Left kidney (tissue), 2 donors: ENCODE measurements around the gene OCA2. TPM values are rescaled to one million over a fixed set of nuclear protein-coding genes. Genes with fewer than 3 reads are reported as not detected.

Source experiments
- DNase-seq: peaks from one replicate; pipeline ENCODE4 v3.0.0-alpha.2; 2013
- polyA plus RNA-seq: library from polyadenylated mRNA; unstranded; fragments of 120-200 nt; gene quantifications from one replicate; pipeline ENCODE4 v1.2.1, GENCODE V29; 2013; ENCODE audit not compliant: insufficient read length

The OCA2 gene
- polyA plus RNA-seq, 1 donor, result 9.0 TPM

- no peak for DNase-seq
These were observed 18.7 kb downstream of the OCA2 start for GRCh38 chr15:28080386-28080785.

- DNase-seq, result no peak
These were observed 19.7 kb downstream of the OCA2 start for GRCh38 chr15:28079313-28079969.

GRCh38 chr15:28078191-28078719, 20.9 kb downstream of the OCA2 start:
- no peak for DNase-seq

- DNase-seq, result no peak
These were observed 23.5 kb downstream of the OCA2 start for GRCh38 chr15:28075573-28075972.

- no peak for DNase-seq
These were observed 30.2 kb downstream of the OCA2 start for GRCh38 chr15:28068930-28069329.

GRCh38 chr15:28066231-28066630, 32.9 kb downstream of the OCA2 start:
- no peak for DNase-seq

- DNase-seq, result no peak
These were observed 39.1 kb downstream of the OCA2 start for GRCh38 chr15:28060005-28060404.

GRCh38 chr15:28058082-28058481, 41.0 kb downstream of the OCA2 start:
- no peak for DNase-seq

GRCh38 chr15:28051955-28052633, 47.0 kb downstream of the OCA2 start:
- DNase-seq, result no peak

- no peak for DNase-seq
These were observed 49.5 kb downstream of the OCA2 start for GRCh38 chr15:28049581-28049980.

- no peak for DNase-seq
These were observed 51.8 kb downstream of the OCA2 start for GRCh38 chr15:28047277-28047676.

GRCh38 chr15:28044121-28044672, 54.9 kb downstream of the OCA2 start:
- no peak for DNase-seq

GRCh38 chr15:28043691-28044091, 55.4 kb downstream of the OCA2 start:
- peak; percentile 35 for DNase-seq

- DNase-seq, result no peak
These were observed 61.0 kb downstream of the OCA2 start for GRCh38 chr15:28037969-28038590.

GRCh38 chr15:28033443-28033842, 65.7 kb downstream of the OCA2 start:
- no peak for DNase-seq

GRCh38 chr15:28030801-28031200, 68.3 kb downstream of the OCA2 start:
- DNase-seq, result no peak

GRCh38 chr15:28027714-28028076, 71.4 kb downstream of the OCA2 start:
- no peak for DNase-seq

- no peak for DNase-seq
These were observed 72.1 kb downstream of the OCA2 start for GRCh38 chr15:28026764-28027713.

- no peak for DNase-seq
These were observed 72.9 kb downstream of the OCA2 start for GRCh38 chr15:28026221-28026620.

GRCh38 chr15:28025413-28025812, 73.7 kb downstream of the OCA2 start:
- DNase-seq, result no peak

GRCh38 chr15:28024889-28025250, 74.2 kb downstream of the OCA2 start:
- no peak for DNase-seq
